Trophoblast cell (in vitro differentiated cells and primary cell): Measurements from ENCODE around the gene SYVN1.
A peak's percentile ranks its signal among the peaks of the same experiment; 100 is the strongest.

Experiments
- DNase-seq, 2 donors: peaks; one replicate each; pipeline ENCODE4 v3.0.0-alpha.2; 2016
- H2AFZ ChIP-seq: 2 replicates; pipeline ENCODE4 v1.6.1; 2013; ENCODE audit warnings: low read length, moderate library complexity, mild to moderate bottlenecking; ENCODE audit not compliant: insufficient read depth, poor library complexity
- H2AK5ac ChIP-seq: 2 replicates; pipeline ENCODE4 v1.6.1; 2013; ENCODE audit warnings: mild to moderate bottlenecking, low read length
- H2BK120ac ChIP-seq: 2 replicates; pipeline ENCODE4 v1.6.1; 2013; ENCODE audit warnings: low read length, mild to moderate bottlenecking, moderate library complexity; ENCODE audit not compliant: insufficient read depth, poor library complexity
- H2BK12ac ChIP-seq: 2 replicates; pipeline ENCODE4 v1.6.1; 2013; ENCODE audit warnings: mild to moderate bottlenecking, low read length, moderate library complexity
- H2BK5ac ChIP-seq: 2 replicates; pipeline ENCODE4 v1.6.1; 2013; ENCODE audit warnings: low read length, low read depth, moderate library complexity, mild to moderate bottlenecking; ENCODE audit not compliant: poor library complexity
- H3K14ac ChIP-seq: 2 replicates; pipeline ENCODE4 v1.6.1; 2013; ENCODE audit warnings: mild to moderate bottlenecking, low read length
- H3K18ac ChIP-seq: 2 replicates; pipeline ENCODE4 v1.6.1; 2013; ENCODE audit warnings: mild to moderate bottlenecking, low read length
- H3K23ac ChIP-seq: 2 replicates; pipeline ENCODE4 v1.6.1; 2013; ENCODE audit warnings: low read length
- H3K27ac ChIP-seq: 2 replicates; pipeline ENCODE4 v1.5.1; 2013; ENCODE audit warnings: low read depth, mild to moderate bottlenecking, inconsistent platforms, low read length, moderate library complexity
- H3K27me3 ChIP-seq: 2 replicates; pipeline ENCODE4 v1.6.1; 2013; ENCODE audit warnings: inconsistent platforms, mild to moderate bottlenecking, low read length, moderate library complexity; ENCODE audit not compliant: insufficient read depth
- H3K36me3 ChIP-seq, 2 experiments: 1 replicate in 1 of 2; 2 replicates in 1 of 2; pipeline ENCODE4 v1.6.1; 2013; ENCODE audit warnings: low read length in 2 of 2, mild to moderate bottlenecking in 2 of 2, moderate library complexity in 1 of 2; ENCODE audit not compliant: insufficient read depth in 2 of 2, control insufficient read depth in 1 of 2
- H3K4ac ChIP-seq: 2 replicates; pipeline ENCODE4 v1.6.1; 2013; ENCODE audit warnings: low read depth, mild to moderate bottlenecking, low read length, moderate library complexity
- H3K4me1 ChIP-seq, 2 experiments: 1 replicate in 1 of 2; 2 replicates in 1 of 2; pipeline ENCODE4 v1.6.1; 2013; ENCODE audit warnings: low read length in 2 of 2, mild to moderate bottlenecking in 2 of 2, moderate library complexity in 1 of 2; ENCODE audit not compliant: insufficient read depth in 2 of 2, control insufficient read depth in 1 of 2
- H3K4me2 ChIP-seq: 2 replicates; pipeline ENCODE4 v1.6.1; 2013; ENCODE audit warnings: inconsistent platforms, mild to moderate bottlenecking, low read length, moderate library complexity
- H3K4me3 ChIP-seq: 2 replicates; pipeline ENCODE4 v1.5.1; 2013; ENCODE audit warnings: mild to moderate bottlenecking, low read depth, low read length, inconsistent platforms
- H3K79me1 ChIP-seq: one replicate; pipeline ENCODE4 v1.6.1; 2013; ENCODE audit warnings: low read length
- H3K79me2 ChIP-seq: 2 replicates; pipeline ENCODE4 v1.6.1; 2013; ENCODE audit warnings: low read length, mild to moderate bottlenecking; ENCODE audit not compliant: control insufficient read depth, insufficient read depth, poor library complexity
- H3K9ac ChIP-seq: 2 replicates; pipeline ENCODE4 v1.6.1; 2013; ENCODE audit warnings: mild to moderate bottlenecking, low read length
- H3K9me3 ChIP-seq: 2 replicates; pipeline ENCODE4 v1.6.1; 2013; ENCODE audit warnings: low read depth, mild to moderate bottlenecking, control low read depth, inconsistent platforms, low read length; ENCODE audit not compliant: insufficient read depth
- H4K12ac ChIP-seq: 2 replicates; pipeline ENCODE4 v1.6.1; 2013; ENCODE audit warnings: low read depth, mild to moderate bottlenecking, low read length, moderate library complexity
- H4K8ac ChIP-seq: 2 replicates; pipeline ENCODE4 v1.6.1; 2013; ENCODE audit warnings: low read depth, mild to moderate bottlenecking, low read length, moderate library complexity
- H4K91ac ChIP-seq: one replicate; pipeline ENCODE4 v1.6.1; 2013; ENCODE audit warnings: low read depth, mild to moderate bottlenecking, low read length, moderate library complexity
- WGBS: extraction: QIAGEN DNeasy Blood & Tissue Kit; methylation state at CpG from one replicate; pipeline ENCODE4 v1.1.7; 2013; ENCODE audit warnings: missing lambda C conversion rate; ENCODE audit not compliant: insufficient read length, insufficient coverage; ENCODE audit errors: extremely low coverage; 5-methylcytosine and 5-hydroxymethylcytosine counted together

SYVN1 gene

GRCh38 chr11:65165410-65166317 lies 31.3 kb upstream of the SYVN1 start:
- H3K27me3 ChIP-seq: no peaks in the 10 kb centered on the region
- H3K4me3 ChIP-seq: no peak overlapping the region
- no peak overlapping the region for H3K9ac ChIP-seq
- H2BK5ac ChIP-seq: no peak overlapping the region
- H4K8ac ChIP-seq: no peak overlapping the region
- H3K4ac ChIP-seq: no peak overlapping the region
- no peak overlapping the region for H3K27ac ChIP-seq
- no peak for DNase-seq
- H3K4me1 ChIP-seq: peaks cover 7 to 8% of the 10 kb centered on the region in 2 experiments
- no peak overlapping the region for H2AK5ac ChIP-seq
- no peaks in the 10 kb centered on the region for H3K79me2 ChIP-seq
- no peak overlapping the region for H2AFZ ChIP-seq
- no peak overlapping the region for H3K18ac ChIP-seq
- H3K14ac ChIP-seq: no peak overlapping the region
- no peak overlapping the region for H2BK120ac ChIP-seq
- H4K91ac ChIP-seq: no peak overlapping the region
- peaks cover 5% of the 10 kb centered on the region for H3K79me1 ChIP-seq
- H3K23ac ChIP-seq: no peak overlapping the region
- WGBS: no CpG with 5 or more reads among the region's 31 CpGs
- H2BK12ac ChIP-seq: no peak overlapping the region
- no peak overlapping the region for H4K12ac ChIP-seq
- no peak overlapping the region for H3K4me2 ChIP-seq
- H3K36me3 ChIP-seq: no peaks in the 10 kb centered on the region
- no peaks in the 10 kb centered on the region for H3K9me3 ChIP-seq

- Histone ChIP-seq H3K14ac (no peak overlapping the region), H3K4me1 (peaks cover 2% of the 10 kb centered on the region in 2 experiments), H3K36me3 (no peaks in the 10 kb centered on the region), H4K8ac (no peak overlapping the region), H3K4me3 (no peak overlapping the region), H2BK12ac (no peak overlapping the region), H3K4ac (no peak overlapping the region), H2BK5ac (no peak overlapping the region), H2AK5ac (no peak overlapping the region), H3K18ac (no peak overlapping the region), H4K12ac (no peak overlapping the region), H3K79me1 (no peaks in the 10 kb centered on the region), H3K9ac (no peak overlapping the region), H3K23ac (no peak overlapping the region), H3K27ac (no peak overlapping the region), H3K79me2 (no peaks in the 10 kb centered on the region), H4K91ac (no peak overlapping the region), H3K4me2 (no peak overlapping the region), H3K9me3 (no peaks in the 10 kb centered on the region), H2BK120ac (no peak overlapping the region), H2AFZ (no peak overlapping the region), H3K27me3 (no peaks in the 10 kb centered on the region)
- DNase-seq: no peak
- no CpG with 5 or more reads among the region's 2 CpGs for WGBS
These were observed 29.4 kb upstream of the SYVN1 start for GRCh38 chr11:65163684-65164083.

GRCh38 chr11:65160643-65161042 lies 26.3 kb upstream of the SYVN1 start:
- Histone ChIP-seq H3K9ac (no peak overlapping the region), H3K27ac (peak overlapping the region; percentile 29), H2AFZ (no peak overlapping the region), H4K91ac (no peak overlapping the region), H3K79me1 (no peaks in the 10 kb centered on the region), H3K79me2 (no peaks in the 10 kb centered on the region), H3K36me3 (no peaks in the 10 kb centered on the region), H4K12ac (no peak overlapping the region), H3K4me3 (no peak overlapping the region), H3K14ac (no peak overlapping the region), H2BK12ac (no peak overlapping the region), H3K9me3 (no peaks in the 10 kb centered on the region), H2BK5ac (no peak overlapping the region), H3K4me2 (no peak overlapping the region), H2BK120ac (no peak overlapping the region), H3K4me1 (peaks cover 2% of the 10 kb centered on the region in 2 experiments), H3K18ac (no peak overlapping the region), H2AK5ac (no peak overlapping the region), H3K23ac (no peak overlapping the region), H4K8ac (no peak overlapping the region), H3K27me3 (no peaks in the 10 kb centered on the region), H3K4ac (no peak overlapping the region)
- WGBS: no CpG with 5 or more reads among the region's 3 CpGs
- DNase-seq: no peak

GRCh38 chr11:65159012-65159411 lies 24.7 kb upstream of the SYVN1 start:
- no peak overlapping the region for H4K91ac ChIP-seq

More at GRCh38 chr11:65159012-65159411, 24.7 kb upstream of the SYVN1 start:
- H2BK120ac ChIP-seq: no peak overlapping the region
- H4K12ac ChIP-seq: no peak overlapping the region
- H3K4me2 ChIP-seq: no peak overlapping the region
- H3K79me2 ChIP-seq: no peaks in the 10 kb centered on the region
- no peaks in the 10 kb centered on the region for H3K79me1 ChIP-seq
- no peak overlapping the region for H2AK5ac ChIP-seq
- no peak overlapping the region for H3K4me3 ChIP-seq
- no peak for DNase-seq
- H3K9ac ChIP-seq: no peak overlapping the region
- no peaks in the 10 kb centered on the region for H3K9me3 ChIP-seq
- no peak overlapping the region for H3K18ac ChIP-seq
- no peak overlapping the region for H2BK12ac ChIP-seq
- no peak overlapping the region for H3K27ac ChIP-seq
- H3K4me1 ChIP-seq: peaks cover 2% of the 10 kb centered on the region in 2 experiments
- H4K8ac ChIP-seq: no peak overlapping the region
- no peak overlapping the region for H2BK5ac ChIP-seq
- no peak overlapping the region for H3K14ac ChIP-seq
- no peak overlapping the region for H3K23ac ChIP-seq
- H2AFZ ChIP-seq: no peak overlapping the region
- no peaks in the 10 kb centered on the region for H3K36me3 ChIP-seq
- no peaks in the 10 kb centered on the region for H3K27me3 ChIP-seq
- no CpG with 5 or more reads among the region's 5 CpGs for WGBS
- no peak overlapping the region for H3K4ac ChIP-seq
